ENCODE measurements around the gene BRAF.
"Not testable (repeated sequence)": the region's sequence is repeated elsewhere in the genome, so short reads cannot be mapped to it uniquely, and the experiment has no call there.

- TF ChIP-seq ZBTB44 (tag by site-specific recombination; IDR thresholded peaks at IDR 0.05); REST (tag by site-specific recombination; IDR thresholded peaks at IDR 0.05); CTCF (tag by site-specific recombination; IDR thresholded peaks at IDR 0.05); ZNF645 (tag by site-specific recombination; IDR thresholded peaks at IDR 0.05); ZNF692 (tag by site-specific recombination; IDR thresholded peaks at IDR 0.05); ZNF16 (tag by site-specific recombination; IDR thresholded peaks at IDR 0.05; ENCODE audit: low read depth); ZNF701 (tag by site-specific recombination; IDR thresholded peaks at IDR 0.05): not testable (repeated sequence)
These were observed 11.2 kb downstream of the BRAF start for GRCh38 chr7:140913596-140913928.

Data from HEK293 (cell line).